GM21619 (cell line): Measurements from ENCODE around the gene CPSF3.
A peak's percentile ranks its signal among the peaks of the same experiment; 100 is the strongest.

Experiments used
- ATAC-seq: cut with Tn5 transposase; IDR thresholded peaks from one replicate; pipeline ENCODE4 v1.9.1; 2021; ENCODE audit not compliant: unreplicated experiment

CPSF3 gene

GRCh38 chr2:9423100-9423921 is at the start of gene CPSF3, which contains the start of gene ITGB1BP1:
Gene CPSF3, plus strand, starts transcription at chr2:9423654. Its CDS starts 120 bp downstream, at chr2:9423774.
Gene ITGB1BP1, minus strand, starts transcription at chr2:9423528. Its CDS starts 4,831 bp downstream, at chr2:9418697.
- ATAC-seq = peak; percentile 82

- ATAC-seq = no peak
Observed at GRCh38 chr2:9374071-9374730, 49.3 kb upstream of the CPSF3 start.

GRCh38 chr2:9375857-9376428 is 47.5 kb upstream of the CPSF3 start:
- no peak for ATAC-seq

GRCh38 chr2:9377461-9378097 is 45.9 kb upstream of the CPSF3 start:
- no peak for ATAC-seq

GRCh38 chr2:9378433-9379390 is 44.7 kb upstream of the CPSF3 start:
- no peak for ATAC-seq

GRCh38 chr2:9379391-9379755 is 44.1 kb upstream of the CPSF3 start:
- ATAC-seq = no peak

GRCh38 chr2:9380702-9381628 is 42.5 kb upstream of the CPSF3 start:
- no peak for ATAC-seq

- ATAC-seq = no peak
Observed at GRCh38 chr2:9382604-9383235, 40.7 kb upstream of the CPSF3 start.

- ATAC-seq = no peak
Observed at GRCh38 chr2:9384521-9384920, 38.9 kb upstream of the CPSF3 start.

GRCh38 chr2:9385841-9386240 is 37.6 kb upstream of the CPSF3 start:
- no peak for ATAC-seq

GRCh38 chr2:9388199-9388681 is 35.2 kb upstream of the CPSF3 start:
- no peak for ATAC-seq

- no peak for ATAC-seq
Observed at GRCh38 chr2:9388950-9389911, 34.2 kb upstream of the CPSF3 start.

GRCh38 chr2:9390151-9390850 is 33.2 kb upstream of the CPSF3 start:
- ATAC-seq = no peak

- no peak for ATAC-seq
Observed at GRCh38 chr2:9390991-9391390, 32.5 kb upstream of the CPSF3 start.

- no peak for ATAC-seq
Observed at GRCh38 chr2:9391961-9392720, 31.3 kb upstream of the CPSF3 start.
